Muscle layer of colon (tissue), 2 donors: ENCODE results near the gene CCNB1.
A peak's percentile ranks its signal among the peaks of the same experiment; 100 is the strongest.

Experiments
- H3K27ac ChIP-seq: one replicate; pipeline ENCODE4 v1.7.0; 2013; ENCODE audit warnings: low read depth, mild to moderate bottlenecking, low read length, moderate library complexity
- H3K27me3 ChIP-seq, 2 donors: one replicate each; pipeline ENCODE4 v1.7.0; 2013; ENCODE audit warnings: low read length in 2 of 2, mild to moderate bottlenecking in 2 of 2; ENCODE audit not compliant: insufficient read depth in 2 of 2, control insufficient read depth in 1 of 2
- H3K36me3 ChIP-seq: one replicate; pipeline ENCODE4 v1.7.0; 2013; ENCODE audit warnings: mild to moderate bottlenecking, low read length; ENCODE audit not compliant: insufficient read depth
- H3K4me1 ChIP-seq: one replicate; pipeline ENCODE4 v1.7.0; 2013; ENCODE audit warnings: mild to moderate bottlenecking, low read length; ENCODE audit not compliant: insufficient read depth
- H3K4me3 ChIP-seq, 2 donors: one replicate each; pipeline ENCODE4 v1.7.0; 2013; ENCODE audit warnings: low read length in 2 of 2, low read depth in 1 of 2, mild to moderate bottlenecking in 1 of 2, moderate library complexity in 1 of 2
- H3K9ac ChIP-seq: one replicate; pipeline ENCODE4 v1.7.0; 2013; ENCODE audit warnings: low read length
- H3K9me3 ChIP-seq: one replicate; pipeline ENCODE4 v1.7.0; 2013; ENCODE audit warnings: mild to moderate bottlenecking, low read length
- donor health status: abdominal sarcoma.
- donor health status: Adenocarcinoma of cecum.

The CCNB1 gene

DNA sequence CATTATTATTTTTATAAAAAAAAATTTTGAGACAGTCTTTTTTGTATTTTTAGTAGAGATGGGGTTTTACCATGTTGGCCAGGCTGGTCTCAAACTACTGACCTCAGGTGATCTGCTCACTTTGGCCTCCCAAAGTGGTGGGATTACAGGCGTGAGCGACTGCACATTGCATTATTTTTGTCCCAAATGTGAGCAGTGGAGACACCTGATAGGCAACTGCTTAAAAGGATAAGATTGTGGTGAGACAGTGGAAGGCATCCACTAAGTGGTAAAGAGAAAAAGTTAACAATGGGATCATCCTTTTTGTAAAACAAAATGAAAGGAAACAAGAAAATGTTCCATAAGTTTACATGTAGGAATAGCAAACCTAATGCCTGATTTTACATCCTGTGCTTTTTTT lies 20.4 kb downstream of the CCNB1 start:
- H3K36me3 ChIP-seq: no peaks in the 10 kb centered on the region
- H3K27me3 ChIP-seq: no peaks in the 10 kb centered on the region
- H3K4me1 ChIP-seq: peaks cover 10% of the 10 kb centered on the region
- H3K9me3 ChIP-seq: no peaks in the 10 kb centered on the region
- no peak overlapping the region for H3K9ac ChIP-seq
- no peak overlapping the region for H3K27ac ChIP-seq
- H3K4me3 ChIP-seq: no peak overlapping the region

DNA sequence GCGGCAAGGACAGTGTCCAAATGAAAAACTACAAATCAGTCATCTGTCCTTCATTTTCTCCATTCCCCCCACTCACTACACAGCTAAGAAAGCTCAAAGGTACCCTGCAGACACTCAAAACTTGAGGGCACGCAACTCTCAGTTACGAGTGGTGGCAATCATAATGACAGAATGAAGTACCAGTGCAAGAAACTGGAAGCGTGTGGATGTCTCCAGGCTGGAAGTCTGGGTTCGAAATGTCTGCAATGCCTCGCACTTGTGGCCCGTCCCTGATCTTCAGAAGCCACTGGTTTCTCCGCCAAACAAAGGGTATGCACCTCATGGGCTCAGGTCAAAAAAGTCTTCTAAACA lies 21.8 kb downstream of the CCNB1 start:
- Histone ChIP-seq H3K36me3 (no peaks in the 10 kb centered on the region), H3K4me1 (peaks cover 10% of the 10 kb centered on the region), H3K9me3 (no peaks in the 10 kb centered on the region), H3K9ac (peak overlapping the region; percentile 7), H3K4me3 (peak overlapping the region; percentile 67 to 79), H3K27ac (peak overlapping the region; percentile 28), H3K27me3 (no peaks in the 10 kb centered on the region)

DNA sequence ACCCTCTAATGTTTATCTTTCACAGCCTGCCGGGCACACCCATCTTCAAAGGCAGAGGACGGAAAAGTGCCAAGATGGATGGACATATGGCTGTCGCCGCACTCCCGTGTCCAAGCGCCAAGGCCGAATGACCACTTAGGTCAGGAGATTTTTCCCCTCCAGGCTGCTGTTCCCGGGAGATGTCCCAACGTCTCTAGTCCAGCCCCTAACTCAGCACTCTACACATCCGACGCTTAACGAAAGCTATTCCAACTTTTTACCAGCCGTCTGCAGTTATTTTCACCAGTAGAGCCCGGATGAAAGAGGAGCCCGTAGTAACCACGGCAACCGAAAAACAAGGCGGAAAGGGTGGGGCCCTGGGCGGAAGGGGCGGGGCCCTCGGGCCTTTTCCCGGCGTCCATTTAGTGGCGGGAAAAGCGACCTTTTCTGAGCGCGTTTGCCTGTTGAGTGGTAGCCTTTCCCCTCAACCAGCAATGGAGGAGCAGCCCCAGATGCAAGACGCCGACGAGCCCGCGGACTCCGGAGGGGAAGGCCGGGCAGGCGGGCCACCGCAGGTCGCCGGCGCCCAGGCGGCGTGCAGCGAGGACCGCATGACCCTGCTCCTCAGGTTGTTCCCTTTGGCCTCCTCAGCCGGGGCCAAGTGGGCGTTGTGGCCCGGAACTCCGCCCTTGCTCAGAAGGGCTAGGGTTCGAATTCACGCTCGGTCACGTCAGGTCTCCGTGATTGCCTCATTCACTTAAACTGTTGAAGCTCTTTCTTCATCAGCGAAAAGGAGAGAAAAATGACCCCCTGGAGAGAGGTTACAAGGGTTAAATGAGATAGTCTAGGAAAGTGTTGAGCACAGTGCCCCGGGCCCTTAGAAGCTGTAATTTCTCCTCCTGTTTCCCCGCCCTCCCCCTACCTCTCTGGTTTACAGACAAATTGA lies 22.5 kb downstream of the CCNB1 start, which contains the start of gene CENPH:
TSS of gene CENPH (plus strand) at position 422 of the 925 bp plus-strand sequence. CDS start at position 474, 52 bp downstream.
- Histone ChIP-seq H3K4me1 (peaks cover 10% of the 10 kb centered on the region), H3K27ac (peak within 1 kb of the TSS; percentile 72), H3K36me3 (no peaks in the 10 kb centered on the region), H3K4me3 (peak within 1 kb of the TSS; percentile 67 to 79), H3K9me3 (no peaks in the 10 kb centered on the region), H3K27me3 (no peaks in the 10 kb centered on the region), H3K9ac (peak within 1 kb of the TSS; percentile 7)

DNA sequence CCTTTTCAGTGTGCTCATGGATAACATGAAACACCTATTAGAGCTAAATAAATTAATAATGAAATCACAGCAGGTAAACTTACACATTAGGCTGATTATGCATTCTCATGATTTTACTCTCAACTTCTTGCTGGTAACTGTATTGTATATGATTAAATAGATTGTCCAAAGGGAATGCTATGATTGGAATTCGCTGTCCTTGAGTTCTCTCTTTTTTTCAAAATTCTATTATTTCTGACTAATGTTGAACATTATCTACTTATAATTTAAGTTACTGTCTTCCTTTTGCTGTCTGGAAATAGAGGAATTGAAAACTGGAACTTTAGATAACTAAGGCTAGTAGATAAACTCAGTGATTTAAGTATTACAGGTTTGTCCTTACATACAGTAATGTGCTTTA lies 35.5 kb downstream of the CCNB1 start:
- no peak overlapping the region for H3K4me3 ChIP-seq
- no peaks in the 10 kb centered on the region for H3K36me3 ChIP-seq
- no peaks in the 10 kb centered on the region for H3K9me3 ChIP-seq
- no peaks in the 10 kb centered on the region for H3K27me3 ChIP-seq
- H3K9ac ChIP-seq: no peak overlapping the region
- no peak overlapping the region for H3K27ac ChIP-seq
- H3K4me1 ChIP-seq: no peaks in the 10 kb centered on the region

DNA sequence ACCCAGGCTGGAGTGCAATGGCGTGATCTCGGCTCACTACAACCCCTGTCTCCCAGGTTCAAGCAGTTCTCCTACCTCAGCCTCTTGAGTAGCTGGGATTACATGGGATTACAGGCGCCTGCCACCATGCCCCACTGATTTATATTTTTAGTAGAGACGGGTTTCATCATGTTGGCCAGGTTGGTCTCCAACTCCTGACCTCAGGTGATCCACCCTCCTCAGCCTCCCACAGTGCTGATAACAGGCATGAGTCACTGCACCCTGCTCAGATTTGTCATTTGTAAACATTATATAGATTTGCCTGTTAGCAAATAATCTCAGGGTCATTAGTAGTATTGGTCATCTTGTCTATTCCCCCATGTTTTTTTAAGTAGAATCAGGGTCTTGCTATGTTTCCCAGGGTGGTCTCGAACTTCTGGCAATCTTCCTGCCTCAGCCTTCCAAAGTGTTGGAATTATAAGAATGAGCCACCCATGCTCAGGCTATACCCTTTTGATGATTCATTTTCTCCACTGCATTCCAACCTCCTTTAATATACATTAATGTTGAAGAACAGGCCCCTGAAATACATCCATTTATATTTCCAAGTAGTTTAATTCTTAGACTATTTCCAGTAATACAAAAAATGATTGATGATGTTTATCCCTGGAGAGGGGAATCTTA lies 39.7 kb downstream of the CCNB1 start:
- no peak overlapping the region for H3K9ac ChIP-seq
- H3K36me3 ChIP-seq: no peaks in the 10 kb centered on the region
- no peaks in the 10 kb centered on the region for H3K9me3 ChIP-seq
- no peaks in the 10 kb centered on the region for H3K4me1 ChIP-seq
- H3K4me3 ChIP-seq: no peak overlapping the region
- H3K27me3 ChIP-seq: no peaks in the 10 kb centered on the region
- H3K27ac ChIP-seq: no peak overlapping the region

DNA sequence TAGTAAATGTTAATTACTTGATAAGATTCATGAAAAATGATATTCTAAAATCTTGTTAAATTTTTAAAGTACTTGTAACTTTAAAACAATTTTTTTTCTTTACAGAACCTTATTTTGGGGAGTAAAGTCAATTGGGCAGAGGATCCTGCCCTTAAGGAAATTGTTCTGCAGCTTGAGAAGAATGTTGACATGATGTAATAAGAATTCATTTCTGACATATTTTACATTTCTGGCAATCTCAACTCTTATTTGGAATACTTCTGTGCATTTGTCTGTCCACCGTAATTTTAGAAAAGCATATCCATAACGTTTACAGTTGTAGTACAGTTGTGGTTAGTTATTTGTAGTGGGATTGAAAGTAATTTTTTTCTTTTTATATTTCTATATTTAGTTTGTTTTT lies 42.7 kb downstream of the CCNB1 start:
- no peak overlapping the region for H3K9ac ChIP-seq
- no peak overlapping the region for H3K27ac ChIP-seq
- no peaks in the 10 kb centered on the region for H3K27me3 ChIP-seq
- no peaks in the 10 kb centered on the region for H3K9me3 ChIP-seq
- H3K4me3 ChIP-seq: no peak overlapping the region
- no peaks in the 10 kb centered on the region for H3K36me3 ChIP-seq
- H3K4me1 ChIP-seq: no peaks in the 10 kb centered on the region

DNA sequence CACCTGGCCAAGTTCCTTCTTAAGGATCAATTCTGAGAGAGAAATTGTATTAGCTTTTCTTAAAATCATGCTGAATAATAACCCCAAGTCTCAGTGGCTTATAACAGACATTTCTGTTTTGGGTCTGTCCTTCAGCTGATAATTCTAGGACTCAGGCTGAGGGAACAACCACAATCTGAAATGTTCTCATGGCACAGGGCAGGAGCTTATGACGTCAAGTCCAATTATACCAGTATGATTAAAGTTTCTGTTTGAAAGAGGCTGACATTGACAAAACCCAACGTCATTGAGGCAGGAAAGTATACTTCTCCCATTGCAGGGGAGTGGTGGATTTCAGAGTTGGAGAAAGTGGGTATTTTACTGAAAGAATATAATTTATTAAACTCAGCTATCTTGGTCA lies 44.2 kb downstream of the CCNB1 start:
- Histone ChIP-seq H3K27ac (no peak overlapping the region), H3K4me3 (no peak overlapping the region), H3K27me3 (no peaks in the 10 kb centered on the region), H3K4me1 (no peaks in the 10 kb centered on the region), H3K9me3 (no peaks in the 10 kb centered on the region), H3K36me3 (no peaks in the 10 kb centered on the region), H3K9ac (no peak overlapping the region)

DNA sequence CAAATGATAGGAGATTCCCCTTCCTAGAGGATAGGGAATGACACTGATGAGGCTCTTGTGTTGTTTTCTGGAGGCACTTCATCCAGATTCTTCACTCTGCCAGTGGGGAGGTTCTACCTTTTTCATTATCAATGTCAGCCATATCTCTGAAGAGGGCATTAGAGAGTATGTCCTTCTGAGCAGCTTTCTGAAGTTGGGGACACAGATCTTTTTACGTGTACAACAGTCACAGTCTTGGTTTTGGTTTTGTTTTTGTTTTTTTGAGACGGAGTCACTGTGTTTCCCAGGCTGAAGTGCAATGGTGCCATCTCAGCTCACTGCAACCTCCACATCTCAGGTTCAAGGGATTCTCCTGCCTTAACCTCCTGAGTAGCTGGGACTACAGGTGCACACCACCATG lies 45.1 kb downstream of the CCNB1 start:
- no peaks in the 10 kb centered on the region for H3K36me3 ChIP-seq

DNA sequence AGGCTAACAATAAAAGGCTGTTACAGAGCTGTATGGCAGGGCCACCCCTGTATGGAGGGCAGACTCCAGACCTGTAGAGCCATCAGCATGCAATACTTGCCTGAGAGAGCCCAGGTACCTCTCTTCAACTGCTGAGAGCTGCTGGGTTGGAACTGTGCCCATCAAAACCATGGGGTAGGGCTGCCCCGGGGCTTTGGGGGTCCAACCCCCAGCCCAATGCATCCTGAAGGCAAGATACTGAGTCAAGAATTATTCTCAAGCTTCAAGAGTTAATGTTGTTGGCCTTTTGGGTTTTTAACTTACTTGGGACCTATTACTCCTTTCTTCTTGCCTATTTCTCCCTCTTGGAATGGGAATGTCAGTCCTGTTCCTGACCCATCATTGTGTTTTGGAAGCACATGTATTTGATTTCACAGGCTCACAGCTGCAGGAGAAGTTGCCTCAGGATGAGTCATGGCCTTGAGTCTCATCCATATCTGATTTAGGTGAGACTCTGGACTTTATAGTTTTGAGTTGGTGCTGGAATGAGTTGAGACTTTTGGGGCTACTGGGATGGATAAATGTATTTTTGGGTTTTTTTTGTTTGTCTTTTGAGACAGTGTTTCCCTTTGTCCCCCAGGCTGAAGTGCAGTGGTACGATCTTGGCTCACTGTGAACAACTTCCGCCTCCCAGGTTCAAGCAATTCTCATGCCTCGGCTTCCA lies 46.7 kb downstream of the CCNB1 start:
- no peaks in the 10 kb centered on the region for H3K27me3 ChIP-seq
- no peaks in the 10 kb centered on the region for H3K36me3 ChIP-seq
- H3K9ac ChIP-seq: no peak overlapping the region

More for the DNA sequence above, 45.1 kb downstream of the CCNB1 start:
- Histone ChIP-seq H3K4me3 (no peak overlapping the region), H3K27me3 (no peaks in the 10 kb centered on the region), H3K9ac (no peak overlapping the region), H3K4me1 (no peaks in the 10 kb centered on the region), H3K27ac (no peak overlapping the region), H3K9me3 (no peaks in the 10 kb centered on the region)

DNA sequence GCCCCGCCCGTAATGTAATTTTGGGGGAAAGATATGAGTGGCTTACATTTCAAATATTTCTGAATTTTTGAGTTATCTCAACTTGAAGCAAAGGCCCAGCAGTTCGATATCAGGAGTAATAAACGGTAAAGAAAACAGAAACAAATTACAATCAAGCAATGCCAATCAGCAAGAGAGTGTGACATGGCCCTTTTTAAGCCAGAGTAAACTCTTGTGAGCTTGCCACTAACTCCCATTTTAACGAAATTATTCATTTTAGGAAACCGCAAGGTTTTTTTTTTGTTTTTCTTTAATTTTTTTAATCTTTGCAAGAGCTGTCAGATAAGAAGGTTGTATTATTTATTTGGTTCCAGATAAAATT lies 50.2 kb downstream of the CCNB1 start:
- Histone ChIP-seq H3K27ac (no peak overlapping the region), H3K4me3 (peak overlapping the region; percentile 82 to 88), H3K27me3 (no peaks in the 10 kb centered on the region), H3K9ac (no peak overlapping the region), H3K36me3 (no peaks in the 10 kb centered on the region), H3K4me1 (peaks cover 6% of the 10 kb centered on the region), H3K9me3 (no peaks in the 10 kb centered on the region)

More for the DNA sequence above, 46.7 kb downstream of the CCNB1 start:
- H3K9me3 ChIP-seq: no peaks in the 10 kb centered on the region
- no peaks in the 10 kb centered on the region for H3K4me1 ChIP-seq
- H3K27ac ChIP-seq: no peak overlapping the region
- no peak overlapping the region for H3K4me3 ChIP-seq
